HEK293 (cell line): ENCODE measurements around the gene CDK11B.
A peak's percentile ranks its signal among the peaks of the same experiment; 100 is the strongest.
"Not testable (repeated sequence)": the region's sequence is repeated elsewhere in the genome, so short reads cannot be mapped to it uniquely, and the experiment has no call there.

ENCODE experiments used
- CTCF ChIA-PET: fragments of 350-600 bp; formaldehyde crosslinking; extraction: SDS; loops from one replicate; lab custom pipeline; 2021; ENCODE audit warnings: antibody characterized with exemption; lab: Yijun Ruan, JAX
- POLR2A ChIA-PET: fragments of 300-600 bp; formaldehyde crosslinking; extraction: SDS; loops from one replicate; lab custom pipeline; 2020; ENCODE audit warnings: antibody characterized with exemption, inconsistent platforms; lab: Yijun Ruan, JAX
- H3K27ac ChIP-seq: fragments of 200-500 bp; sonication (Bioruptor generic); 2 replicates; pipeline ENCODE4 v1.5.1; 2014; ENCODE audit warnings: low read depth, low read length, control low read depth, inconsistent platforms; ENCODE audit errors: extremely low read depth
- H3K36me3 ChIP-seq, 2 experiments: fragments of 200-500 bp in 1 of 2; sonication (Bioruptor generic) in 1 of 2; 1 replicate in 1 of 2; 2 replicates in 1 of 2; pipeline ENCODE4 v1.5.1; 2014 to 2017; ENCODE audit warnings: inconsistent platforms in 2 of 2, low read length in 2 of 2; ENCODE audit not compliant: control insufficient read depth in 2 of 2, insufficient read depth in 1 of 2
- H3K4me1 ChIP-seq: fragments of 200-500 bp; sonication (Bioruptor generic); 2 replicates; pipeline ENCODE4 v1.5.1; 2014; ENCODE audit warnings: mild to moderate bottlenecking, low read length, inconsistent platforms; ENCODE audit not compliant: control insufficient read depth, insufficient read depth
- H3K4me3 ChIP-seq: 2 replicates; pipeline ENCODE4 v1.5.1; 2011; ENCODE audit warnings: low read depth, mild to moderate bottlenecking, control low read depth, low read length, moderate library complexity
- H3K9me3 ChIP-seq: fragments of 200-500 bp; sonication (Bioruptor generic); 2 replicates; pipeline ENCODE4 v1.5.1; 2014; ENCODE audit warnings: low read depth, low read length, inconsistent platforms; ENCODE audit not compliant: control insufficient read depth, insufficient read depth
- SCRT1 ChIP-seq: fragments of 450-650 bp; formaldehyde crosslinking; IDR thresholded peaks from 2 replicates; pipeline ENCODE4 v1.5.1; 2016; ENCODE audit warnings: missing biosample characterization, missing genetic modification characterization, borderline replicate concordance
- SCRT2 ChIP-seq: fragments of 450-650 bp; formaldehyde crosslinking; IDR thresholded peaks from 2 replicates; pipeline ENCODE4 v1.5.1; 2016; ENCODE audit warnings: missing biosample characterization, missing genetic modification characterization

Gene CDK11B

DNA sequence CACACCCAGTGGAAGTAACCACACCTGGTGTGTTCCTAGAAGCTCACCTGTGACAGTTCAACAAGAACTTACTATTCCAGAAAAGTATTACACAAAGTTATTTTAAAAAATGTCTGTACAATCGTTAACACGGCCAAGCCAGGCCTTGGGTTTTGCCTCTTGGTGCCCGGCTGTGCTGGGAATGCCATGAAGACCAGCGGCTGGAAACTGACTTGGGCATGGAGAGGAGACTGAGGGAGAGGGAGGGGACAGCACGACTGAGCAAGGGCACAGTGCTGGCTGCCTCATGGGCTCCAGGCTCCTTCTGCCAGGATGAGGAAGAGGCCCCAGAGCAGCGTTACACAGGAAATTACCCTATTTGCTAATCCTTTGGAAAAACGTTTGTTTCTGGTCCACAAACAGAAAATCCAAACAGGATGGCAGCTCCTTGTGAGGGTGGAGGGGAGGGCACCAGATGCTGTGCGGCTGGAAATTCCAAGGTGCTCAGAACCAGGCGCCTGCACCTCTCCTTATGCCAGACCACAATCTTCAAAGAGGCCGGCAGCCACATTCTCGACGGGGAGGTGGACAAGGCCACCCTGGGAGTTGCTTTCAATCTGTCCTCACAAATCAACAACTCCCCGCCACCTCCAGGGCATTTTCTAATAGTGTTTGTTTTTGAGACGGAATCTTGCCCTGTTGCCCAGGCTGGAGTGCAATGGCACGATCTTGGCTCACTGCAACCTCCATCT, 4.2 kb upstream of the CDK11B start:
- H3K27ac ChIP-seq, H3K4me3 ChIP-seq, CTCF ChIA-PET, H3K9me3 ChIP-seq, H3K4me1 ChIP-seq, POLR2A ChIA-PET: not testable (repeated sequence)
- peaks cover 5 to 24% of the 10 kb centered on the region in 2 experiments; a peak in 2 of 3 replicates for H3K36me3 ChIP-seq

DNA sequence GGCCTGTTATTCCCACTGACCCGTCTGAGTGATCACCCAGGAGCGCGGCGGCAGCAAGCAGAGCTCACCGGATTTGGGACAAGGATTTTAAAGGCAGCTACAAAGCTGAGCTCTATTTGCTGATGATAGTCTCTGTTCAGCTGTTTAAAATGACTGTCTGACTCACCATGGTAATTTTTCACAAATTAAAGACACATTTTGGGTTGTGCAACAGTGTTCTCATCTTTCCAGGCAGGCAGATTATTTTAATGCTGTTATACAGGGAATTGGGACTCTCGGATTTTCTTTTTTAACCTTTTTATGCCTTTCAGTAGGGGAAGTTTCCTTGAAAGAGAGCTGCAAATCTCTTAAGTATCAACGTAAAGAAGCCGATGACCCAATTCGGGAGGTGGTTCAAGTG, 3.6 kb upstream of the CDK11B start:
- CTCF ChIA-PET, POLR2A ChIA-PET: not testable (repeated sequence)

DNA sequence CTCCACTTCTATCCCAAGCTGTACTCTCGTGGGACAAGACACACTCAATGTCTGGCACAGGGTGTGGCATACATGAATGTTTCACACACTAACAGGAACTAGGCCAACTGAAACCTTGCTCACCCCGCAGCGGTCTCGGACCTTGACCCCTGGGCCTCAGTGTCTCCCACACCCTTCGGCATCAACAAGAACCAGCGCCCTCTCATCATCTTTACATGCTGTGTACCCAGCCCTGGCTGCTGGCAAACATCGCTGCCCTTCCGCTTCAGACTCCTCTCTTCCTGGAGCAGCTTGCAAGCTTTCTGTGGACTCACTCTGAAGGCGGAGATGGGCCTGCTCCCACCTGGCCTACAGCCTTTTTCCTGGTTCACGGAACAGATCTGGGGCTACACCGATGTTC, 10.5 kb downstream of the CDK11B start:
- H3K4me1 ChIP-seq, H3K4me3 ChIP-seq, CTCF ChIA-PET, H3K27ac ChIP-seq, POLR2A ChIA-PET, H3K9me3 ChIP-seq: not testable (repeated sequence)
- peaks cover 13 to 66% of the 10 kb centered on the region in 2 experiments; a peak in 2 of 3 replicates for H3K36me3 ChIP-seq

More for the DNA sequence above, 3.6 kb upstream of the CDK11B start:
- not testable (repeated sequence) for H3K4me3 ChIP-seq, H3K4me1 ChIP-seq, H3K9me3 ChIP-seq, H3K27ac ChIP-seq
- H3K36me3 ChIP-seq = peaks cover 5 to 22% of the 10 kb centered on the region in 2 experiments; a peak in 2 of 3 replicates

DNA sequence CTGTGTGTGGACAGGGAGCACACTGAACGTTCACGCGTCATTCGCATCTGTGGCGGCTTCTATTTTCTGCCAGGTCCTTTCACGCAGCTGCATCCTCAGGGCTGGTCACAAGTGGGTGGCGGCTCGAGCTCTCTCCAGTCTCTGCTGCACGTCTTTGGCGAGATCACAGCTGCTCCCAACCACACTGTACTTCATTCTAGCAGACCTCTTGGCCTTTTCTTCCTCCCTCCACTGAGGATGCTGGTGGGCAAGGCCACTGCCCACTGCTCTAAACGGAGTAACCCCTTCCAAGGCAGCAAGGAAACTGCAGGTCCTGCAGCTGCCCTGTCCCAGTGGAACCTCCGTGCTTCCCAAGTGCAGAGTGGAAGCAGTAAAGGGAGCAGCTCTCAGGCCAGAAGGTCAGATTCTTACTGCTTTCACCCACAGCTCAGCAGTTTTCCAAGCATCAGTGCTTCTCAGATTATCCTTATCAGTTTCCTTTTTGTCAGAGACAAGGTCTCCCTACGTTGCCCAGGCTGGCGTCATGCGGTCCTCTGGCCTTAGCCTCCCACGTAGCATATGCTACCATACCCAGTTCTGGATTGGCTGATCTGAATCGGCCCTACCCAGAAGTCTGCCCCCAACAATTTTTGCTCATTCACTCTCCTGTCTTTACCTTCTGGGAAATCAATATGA, 11.1 kb downstream of the CDK11B start:
- peaks cover 9 to 61% of the 10 kb centered on the region in 2 experiments; a peak in 2 of 3 replicates for H3K36me3 ChIP-seq
- H3K4me1 ChIP-seq, CTCF ChIA-PET, POLR2A ChIA-PET, H3K9me3 ChIP-seq, H3K27ac ChIP-seq, H3K4me3 ChIP-seq: not testable (repeated sequence)

DNA sequence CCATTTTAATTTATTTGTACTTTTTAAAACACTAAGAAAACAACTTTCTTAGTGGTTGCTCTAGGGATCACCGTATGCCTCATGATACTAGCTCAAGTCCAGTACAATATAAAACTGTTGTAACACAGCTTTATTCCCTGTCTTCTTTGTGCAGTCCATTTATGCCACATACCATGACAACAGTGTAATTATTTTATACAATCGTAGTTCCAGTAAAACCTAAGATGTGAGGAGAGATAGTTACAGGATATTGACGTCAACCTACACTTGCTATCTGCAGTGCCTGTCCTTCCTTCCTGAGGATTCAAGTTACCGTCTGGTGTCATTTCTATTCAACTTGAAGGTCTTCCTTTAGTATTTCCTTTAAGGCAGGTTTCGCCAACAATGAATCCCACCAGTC, 12.5 kb downstream of the CDK11B start:
- peaks cover 9 to 47% of the 10 kb centered on the region in 2 experiments; a peak in 2 of 3 replicates for H3K36me3 ChIP-seq
- H3K4me1 ChIP-seq, POLR2A ChIA-PET, CTCF ChIA-PET, H3K9me3 ChIP-seq, H3K4me3 ChIP-seq, H3K27ac ChIP-seq: not testable (repeated sequence)

DNA sequence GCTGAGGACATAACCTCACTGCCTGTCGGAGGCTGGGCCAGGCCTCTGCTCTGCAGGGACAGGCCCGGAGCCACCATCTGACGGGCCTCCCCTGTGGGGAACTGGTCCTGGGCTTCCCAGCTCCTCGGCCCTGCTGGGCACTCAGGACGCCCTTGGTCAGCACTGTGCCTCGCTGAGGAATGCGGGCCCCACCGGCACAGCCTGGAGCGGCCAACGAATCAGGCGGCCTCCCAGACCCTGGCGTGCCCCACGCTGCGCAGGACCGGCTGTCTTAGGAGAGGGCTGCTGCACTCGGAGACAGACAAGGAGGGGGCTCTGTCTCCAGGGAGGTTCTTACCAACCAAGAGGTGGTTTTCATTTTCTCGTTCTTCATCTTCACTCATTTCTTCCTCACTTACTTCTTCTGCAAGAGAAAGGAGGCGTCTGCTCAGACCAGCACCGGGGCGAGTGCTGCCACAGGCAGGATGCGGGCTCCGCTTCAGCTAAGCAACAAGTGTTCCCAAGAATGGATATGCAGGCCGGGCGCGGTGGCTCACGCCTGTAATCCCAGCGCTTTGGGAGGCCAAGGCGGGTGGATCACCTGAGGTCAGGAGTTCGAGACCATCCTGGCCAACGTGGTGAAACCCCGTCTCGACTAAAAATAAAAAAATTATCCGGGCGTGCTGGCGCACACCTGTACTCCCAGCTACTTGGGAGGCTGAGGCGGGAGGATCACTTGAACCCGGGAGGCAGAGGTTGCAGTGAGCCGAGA, 17.9 kb downstream of the CDK11B start:
- H3K9me3 ChIP-seq, CTCF ChIA-PET, POLR2A ChIA-PET, H3K4me3 ChIP-seq, H3K27ac ChIP-seq, H3K4me1 ChIP-seq: not testable (repeated sequence)
- TF ChIP-seq SCRT2 (peak; percentile 68), SCRT1 (tag by site-specific recombination) (0 out of 2 replicates have a peak, but pooled peaks have one; percentile 39)
- peaks cover 0 to 23% of the 10 kb centered on the region in 2 experiments; a peak in 2 of 3 replicates for H3K36me3 ChIP-seq

DNA sequence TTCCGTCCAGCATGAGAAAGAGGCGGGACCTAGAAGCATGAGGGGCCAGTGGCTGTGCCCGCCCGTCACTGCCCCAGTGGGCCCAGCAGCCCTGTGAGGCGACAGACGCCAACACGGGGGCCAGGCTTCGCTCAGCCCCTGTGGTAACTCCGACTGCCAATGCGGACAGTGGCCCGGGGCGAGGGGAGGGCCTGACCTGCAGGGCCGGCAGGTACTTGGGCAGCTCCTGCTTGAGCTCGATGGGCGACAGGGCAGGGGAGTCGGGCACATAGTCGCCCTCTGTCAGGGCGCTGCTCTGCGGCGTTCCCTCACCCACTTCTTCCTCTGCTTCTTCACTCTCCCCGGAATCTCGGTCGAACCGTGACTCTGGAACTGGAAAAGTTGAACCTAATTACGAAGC, 18.7 kb downstream of the CDK11B start:
- POLR2A ChIA-PET, H3K27ac ChIP-seq, CTCF ChIA-PET, H3K9me3 ChIP-seq, H3K4me3 ChIP-seq, H3K4me1 ChIP-seq: not testable (repeated sequence)
- H3K36me3 ChIP-seq = peaks cover 0 to 19% of the 10 kb centered on the region in 2 experiments; a peak in 1 of 3 replicates

DNA sequence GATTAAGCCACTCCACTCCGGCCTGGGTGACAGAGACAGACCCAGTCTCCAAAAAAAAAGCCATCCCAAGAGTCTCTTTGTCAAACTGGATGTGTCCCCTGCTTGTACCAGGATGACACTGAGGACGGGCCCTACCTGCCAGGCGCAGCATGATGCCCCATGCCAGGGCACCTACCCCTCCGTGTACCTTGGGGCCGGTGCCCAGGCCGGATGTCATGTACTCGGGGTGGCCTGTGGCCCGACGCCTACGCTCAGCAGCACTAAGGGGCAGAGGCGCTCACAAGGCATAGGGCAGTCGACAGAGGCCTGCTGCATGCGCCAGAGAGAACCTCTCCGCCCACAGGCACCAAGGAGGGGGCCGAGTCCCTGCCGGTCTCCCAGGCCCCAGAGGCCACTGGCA, 19.4 kb downstream of the CDK11B start:
- CTCF ChIA-PET, POLR2A ChIA-PET, H3K4me1 ChIP-seq, H3K9me3 ChIP-seq, H3K4me3 ChIP-seq, H3K27ac ChIP-seq: not testable (repeated sequence)
- peaks cover 0 to 19% of the 10 kb centered on the region in 2 experiments; a peak in 1 of 3 replicates for H3K36me3 ChIP-seq

DNA sequence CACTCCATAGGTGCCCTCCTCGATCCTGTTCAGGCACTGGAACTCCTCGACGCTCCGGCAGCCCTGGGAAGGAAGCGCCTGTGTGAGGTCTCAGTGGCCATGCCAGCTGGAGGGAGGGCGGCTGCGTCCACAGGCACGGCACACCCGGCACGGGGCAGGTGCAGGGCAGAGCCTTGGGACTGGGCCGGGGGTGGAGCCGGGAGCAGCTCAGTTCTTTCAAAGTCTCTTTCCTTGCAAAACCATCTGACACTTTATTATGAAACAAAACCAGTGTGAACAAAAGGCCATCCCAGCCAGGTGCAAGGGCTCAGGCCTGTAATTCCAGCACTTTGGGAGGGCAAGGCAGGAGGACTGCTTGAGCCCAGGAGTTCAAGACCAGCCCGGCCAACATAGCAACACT, 20.3 kb downstream of the CDK11B start:
- H3K27ac ChIP-seq, H3K4me1 ChIP-seq, H3K4me3 ChIP-seq, CTCF ChIA-PET, H3K9me3 ChIP-seq, POLR2A ChIA-PET: not testable (repeated sequence)
- peaks cover 0 to 19% of the 10 kb centered on the region in 2 experiments; a peak in 1 of 3 replicates for H3K36me3 ChIP-seq

DNA sequence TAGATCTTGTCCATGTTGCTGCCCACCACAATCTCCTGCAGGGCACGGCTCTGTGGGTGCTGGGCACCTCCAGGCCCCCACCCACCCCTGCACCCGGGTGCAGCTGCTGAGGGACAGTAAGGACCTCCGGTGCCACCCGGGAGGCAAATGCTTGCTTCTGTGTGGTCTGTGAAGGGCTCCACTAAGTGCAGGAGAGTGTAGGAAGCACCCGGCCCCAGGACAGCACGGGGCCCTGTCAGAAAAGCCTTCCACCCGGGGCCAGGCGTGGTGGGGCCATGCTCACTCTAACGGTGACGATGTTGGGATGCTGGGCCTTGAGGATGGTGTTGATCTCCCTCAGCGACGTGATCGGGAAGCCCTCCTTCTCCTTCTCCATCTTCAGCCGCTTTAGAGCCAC, 21.3 kb downstream of the CDK11B start:
- POLR2A ChIA-PET, CTCF ChIA-PET, H3K4me3 ChIP-seq, H3K4me1 ChIP-seq, H3K27ac ChIP-seq, H3K9me3 ChIP-seq: not testable (repeated sequence)
- H3K36me3 ChIP-seq = peaks cover 0 to 19% of the 10 kb centered on the region in 2 experiments; a peak in 1 of 3 replicates
